AG10803 (cell line): ENCODE data around the gene NRG3.
"Not testable (repeated sequence)": the region's sequence is repeated elsewhere in the genome, so short reads cannot be mapped to it uniquely, and the experiment has no call there.

Experiments used
- DNase-seq: peaks from one replicate; pipeline ENCODE4 v3.0.0; 2010; ENCODE audit warnings: low read depth
- H3K4me3 ChIP-seq: 2 replicates; pipeline ENCODE4 v1.5.1; 2011; ENCODE audit warnings: mild to moderate bottlenecking, low read length, control low read depth
- CTCF ChIP-seq: conservative IDR thresholded peaks from 2 replicates; pipeline ENCODE4 v1.5.1; 2011; ENCODE audit warnings: mild to moderate bottlenecking, low read length, control low read depth, inconsistent platforms

The NRG3 gene

DNA sequence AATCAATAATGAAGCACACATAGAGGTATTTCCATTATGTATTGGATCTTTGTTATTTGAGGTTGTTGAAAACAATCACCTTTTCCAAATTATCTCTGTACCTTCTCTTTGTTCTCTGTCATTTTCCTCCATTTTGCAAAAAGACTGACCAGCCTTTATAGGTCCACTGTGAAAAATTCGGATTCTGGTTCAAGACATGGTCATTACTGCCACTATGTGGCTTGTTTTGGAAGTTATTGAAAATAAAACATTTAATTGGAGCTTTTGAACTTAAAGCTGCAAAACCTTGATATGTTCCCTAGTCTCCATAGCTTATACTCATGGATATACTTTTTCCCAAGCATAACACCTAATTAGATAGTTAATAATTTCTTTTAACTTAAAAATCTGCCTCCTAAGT is 1094.4 kb downstream of the NRG3 start:
- peak; percentile 48 for TF ChIP-seq CTCF
- no peak overlapping the region for H3K4me3 ChIP-seq
- DNase-seq: peak; percentile 32

- TF ChIP-seq CTCF: no peak
- no peak for DNase-seq
- no peak overlapping the region for H3K4me3 ChIP-seq
Measured at GRCh38 chr10:82980321-82980720, 1105.3 kb downstream of the NRG3 start.

- peak; percentile 61 for DNase-seq
Measured at GRCh38 chr10:82981137-82981723, 1106.2 kb downstream of the NRG3 start.

DNA sequence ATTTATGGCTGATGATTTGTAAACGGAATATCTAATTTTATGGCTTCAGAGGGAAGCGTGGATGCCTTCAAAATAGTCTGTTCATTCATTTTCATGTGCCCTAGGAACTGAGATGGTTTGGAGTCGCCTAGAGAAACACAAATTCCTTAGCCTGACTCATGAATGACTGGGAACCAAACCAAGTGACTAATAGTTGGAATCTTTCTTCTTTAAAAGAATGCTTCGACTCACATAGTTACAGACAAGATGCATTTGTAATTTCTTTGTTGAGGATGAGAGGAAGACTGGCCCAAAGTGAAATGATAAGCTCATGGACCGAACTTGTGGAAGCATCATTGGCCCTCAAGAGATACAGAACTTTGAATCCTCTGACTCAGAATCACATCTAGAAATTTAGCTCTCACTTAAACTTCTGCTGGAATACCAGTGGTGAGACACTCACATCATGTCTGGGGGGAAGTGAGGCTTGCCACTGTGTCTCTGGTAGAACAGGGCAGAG is 1107.2 kb downstream of the NRG3 start:
- DNase-seq: peak; percentile 94
- TF ChIP-seq CTCF: no peak

More at GRCh38 chr10:82981137-82981723, 1106.2 kb downstream of the NRG3 start:
- H3K4me3 ChIP-seq: no peak overlapping the region
- no peak for TF ChIP-seq CTCF

GRCh38 chr10:82986216-82986615 is 1111.2 kb downstream of the NRG3 start:
- TF ChIP-seq CTCF: no peak
- DNase-seq: no peak
- no peak overlapping the region for H3K4me3 ChIP-seq

More for the DNA sequence above, 1107.2 kb downstream of the NRG3 start:
- H3K4me3 ChIP-seq: no peak overlapping the region

DNA sequence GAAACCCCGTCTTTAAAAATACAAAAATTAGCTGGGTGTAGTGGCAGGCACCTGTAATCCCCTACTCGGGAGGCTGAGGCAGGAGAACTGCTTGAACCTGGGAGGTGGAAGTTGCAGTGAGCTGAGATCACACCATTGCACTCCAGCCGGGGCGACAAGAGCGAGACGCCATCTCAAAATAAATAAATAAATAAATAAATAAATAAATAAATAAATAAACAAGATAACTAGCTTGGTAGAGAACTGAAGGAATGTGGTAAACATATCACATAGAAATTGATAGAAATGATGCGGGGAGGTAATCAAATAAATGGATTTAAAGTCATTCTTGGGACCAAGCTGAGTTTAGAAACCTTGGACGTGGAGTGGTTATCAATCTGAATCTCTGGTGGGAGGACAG is 1131.5 kb downstream of the NRG3 start:
- not testable (repeated sequence) for DNase-seq, H3K4me3 ChIP-seq

DNA sequence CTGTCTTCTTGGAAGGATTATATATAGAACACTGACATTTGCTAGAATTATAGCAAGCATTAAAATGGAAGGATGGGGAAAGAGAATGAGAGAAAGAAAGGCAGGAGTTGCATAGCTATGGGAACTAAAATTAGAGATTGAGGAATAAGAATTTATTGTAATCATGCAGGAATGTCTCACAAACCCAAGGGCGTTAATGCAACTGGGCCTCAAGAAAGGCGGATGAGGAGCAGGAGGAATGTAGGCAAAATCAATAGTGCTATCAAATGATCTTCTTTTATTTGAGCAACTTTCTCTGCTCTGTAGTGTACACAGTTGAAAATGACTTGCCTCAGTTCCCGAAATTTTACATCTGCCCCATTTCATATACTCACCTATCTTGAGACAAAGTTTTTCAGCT is 1132.5 kb downstream of the NRG3 start:
- DNase-seq: no peak
- TF ChIP-seq CTCF: no peak
- no peak overlapping the region for H3K4me3 ChIP-seq
